CD14-positive monocyte (primary cell): ENCODE measurements around the gene RERE. TPM values are rescaled to one million over a fixed set of nuclear protein-coding genes. Genes with fewer than 3 reads are reported as not detected.
"Not testable (repeated sequence)": the region's sequence is repeated elsewhere in the genome, so short reads cannot be mapped to it uniquely, and the experiment has no call there.

Source experiments
- DNase-seq, 3 donors: peaks; one replicate each; pipeline ENCODE4 v3.0.0-alpha.2; 2011 to 2022
- H2AFZ ChIP-seq: 2 replicates; pipeline ENCODE4 v1.6.0; 2012; ENCODE audit warnings: mild to moderate bottlenecking, low read depth, low read length, inconsistent platforms; ENCODE audit not compliant: insufficient read depth, poor library complexity, severe bottlenecking
- H3K27ac ChIP-seq, 2 donors: 1 replicate in 1 of 2; 2 replicates in 1 of 2; pipeline ENCODE4 v1.5.1; 2012 to 2013; ENCODE audit warnings: low read length in 2 of 2, control low read depth in 1 of 2, inconsistent platforms in 1 of 2, low read depth in 1 of 2, mild to moderate bottlenecking in 1 of 2
- H3K27me3 ChIP-seq, 2 donors: one replicate each; pipeline versions ENCODE4 v1.6.0 to v1.6.1; 2011 to 2013; ENCODE audit warnings: low read length in 2 of 2; ENCODE audit not compliant: control insufficient read depth in 2 of 2, insufficient read depth in 2 of 2
- H3K36me3 ChIP-seq, 2 donors: replicated peaks in 1 of 2; 1 replicate in 1 of 2; 2 replicates in 1 of 2; pipeline versions ENCODE4 v1.5.1 to v1.6.1; 2012 to 2013; ENCODE audit warnings: low read length in 2 of 2, control low read depth in 1 of 2, inconsistent platforms in 1 of 2, mild to moderate bottlenecking in 1 of 2; ENCODE audit not compliant: insufficient read depth in 2 of 2, control insufficient read depth in 1 of 2
- H3K4me1 ChIP-seq, 2 donors: 1 replicate in 1 of 2; 2 replicates in 1 of 2; pipeline versions ENCODE4 v1.5.1 to v1.6.1; 2012 to 2013; ENCODE audit warnings: low read length in 2 of 2, control low read depth in 1 of 2, inconsistent platforms in 1 of 2, mild to moderate bottlenecking in 1 of 2, moderate library complexity in 1 of 2; ENCODE audit not compliant: insufficient read depth in 2 of 2, control insufficient read depth in 1 of 2
- H3K4me2 ChIP-seq: replicated peaks from 2 replicates; pipeline ENCODE3; 2012; ENCODE audit warnings: low read length, moderate library complexity, mild to moderate bottlenecking; ENCODE audit not compliant: poor library complexity, severe bottlenecking; ENCODE audit errors: extremely low read depth
- H3K4me3 ChIP-seq, 3 experiments: fragments of 200-600 bp in 1 of 3; sonication (generic) in 1 of 3; replicated peaks in 1 of 3; 1 replicate in 2 of 3; 2 replicates in 1 of 3; pipeline ENCODE4 v1.5.1; 2011 to 2013; ENCODE audit warnings: low read length in 3 of 3, mild to moderate bottlenecking in 3 of 3, control low read depth in 2 of 3, low read depth in 2 of 3, inconsistent platforms in 1 of 3, moderate library complexity in 1 of 3
- H3K79me2 ChIP-seq: 2 replicates; pipeline ENCODE4 v1.6.0; 2012; ENCODE audit warnings: mild to moderate bottlenecking, control low read depth, inconsistent platforms, low read length, moderate library complexity; ENCODE audit not compliant: insufficient read depth
- H3K9ac ChIP-seq: 2 replicates; pipeline ENCODE4 v1.6.0; 2017; ENCODE audit warnings: low read length, mild to moderate bottlenecking; ENCODE audit not compliant: insufficient read depth, poor library complexity, severe bottlenecking
- H3K9me3 ChIP-seq, 2 donors: replicated peaks in 1 of 2; 1 replicate in 1 of 2; 2 replicates in 1 of 2; pipeline versions ENCODE4 v1.5.1 to v1.6.1; 2012 to 2013; ENCODE audit warnings: low read length in 2 of 2, control low read depth in 1 of 2; ENCODE audit not compliant: control insufficient read depth in 1 of 2, insufficient read depth in 1 of 2
- H4K20me1 ChIP-seq: 2 replicates; pipeline ENCODE4 v1.6.0; 2012; ENCODE audit warnings: mild to moderate bottlenecking, low read length, control low read depth, moderate library complexity; ENCODE audit not compliant: insufficient read depth
- H3K27ac Mint-ChIP-seq, 7 donors: one replicate each; pipeline ENCODE4 v1.8.0; 2020; ENCODE audit warnings: mild to moderate bottlenecking in 7 of 7, mixed read lengths in 7 of 7, moderate library complexity in 6 of 7, inconsistent platforms in 2 of 7
- H3K27me3 Mint-ChIP-seq, 3 donors: one replicate each; pipeline ENCODE4 v1.8.0; 2021 to 2022; ENCODE audit warnings: low read depth in 3 of 3, mild to moderate bottlenecking in 3 of 3, mixed read lengths in 3 of 3, moderate library complexity in 3 of 3, inconsistent platforms in 1 of 3
- H3K36me3 Mint-ChIP-seq, 2 donors: one replicate each; pipeline ENCODE4 v1.8.0; 2020; ENCODE audit warnings: mixed read lengths in 2 of 2, inconsistent platforms in 1 of 2, mild to moderate bottlenecking in 1 of 2
- H3K4me1 Mint-ChIP-seq: one replicate; pipeline ENCODE4 v1.8.0; 2020; ENCODE audit warnings: mild to moderate bottlenecking, mixed read lengths
- H3K4me3 Mint-ChIP-seq, 2 donors: one replicate each; pipeline ENCODE4 v1.8.0; 2020; ENCODE audit warnings: mild to moderate bottlenecking in 2 of 2, mixed read lengths in 2 of 2, moderate library complexity in 1 of 2
- H3K9me3 Mint-ChIP-seq, 7 donors: one replicate each; pipeline ENCODE4 v1.8.0; 2020 to 2022; ENCODE audit warnings: mixed read lengths in 7 of 7, mild to moderate bottlenecking in 6 of 7, moderate library complexity in 6 of 7, inconsistent platforms in 2 of 7
- WGBS: methylation state at CpG from one replicate; pipeline ENCODE4 v1.1.5; 2013; ENCODE audit warnings: missing lambda C conversion rate; ENCODE audit not compliant: insufficient coverage; 5-methylcytosine and 5-hydroxymethylcytosine counted together
- intact Hi-C, 2 donors: fragments of 100-400 bp; cut with micrococcal nuclease; formaldehyde crosslinking; loops; one replicate each; pipeline versions ENCODE4 v1.15.0 to v1.15.1; 2023
- polyA plus RNA-seq, 3 donors: library from polyadenylated mRNA; depleted of rRNA in 1 of 3; unstranded in 2 of 3; stranded (reverse) in 1 of 3; fragments of 300-500 nt in 2 of 3; fragments of >200 nt in 1 of 3; fragmentation: Illumina TruSeq in 2 of 3; gene quantifications; 1 replicate in 2 of 3; 2 replicates in 1 of 3; pipeline ENCODE4 v1.2.3, GENCODE V29; 2012 to 2021

The RERE gene
- polyA plus RNA-seq, 3 donors: 1.2 to 19.4 (median 3.8) TPM

GRCh38 chr1:8619917-8620502 is 197.4 kb downstream of the RERE start:
- intact Hi-C loops, H3K27ac Mint-ChIP-seq, H3K36me3 Mint-ChIP-seq: not testable (repeated sequence)

GRCh38 chr1:8619419-8619818 is 198.0 kb downstream of the RERE start:
- H3K4me3 Mint-ChIP-seq, H3K4me2 ChIP-seq, H3K9ac ChIP-seq, H4K20me1 ChIP-seq, H3K9me3 Mint-ChIP-seq, intact Hi-C loops, DNase-seq, H3K27ac Mint-ChIP-seq, H3K4me3 ChIP-seq, H3K36me3 ChIP-seq, H2AFZ ChIP-seq, H3K27me3 Mint-ChIP-seq, H3K79me2 ChIP-seq, H3K27ac ChIP-seq, H3K36me3 Mint-ChIP-seq, H3K27me3 ChIP-seq, H3K9me3 ChIP-seq: not testable (repeated sequence)
- WGBS: no CpG with 5 or more reads among the region's 2 CpGs
- H3K4me1 Mint-ChIP-seq: peaks cover 32% of the 10 kb centered on the region
- peaks cover 25 to 36% of the 10 kb centered on the region in 2 donors for H3K4me1 ChIP-seq

More at GRCh38 chr1:8619917-8620502, 197.4 kb downstream of the RERE start:
- WGBS: 86% methylated on average over 2 of the region's 2 CpGs
- H4K20me1 ChIP-seq, H3K79me2 ChIP-seq, H3K4me3 ChIP-seq, H3K4me3 Mint-ChIP-seq, DNase-seq, H3K9me3 Mint-ChIP-seq, H3K27me3 Mint-ChIP-seq, H3K4me2 ChIP-seq, H2AFZ ChIP-seq, H3K9ac ChIP-seq, H3K36me3 ChIP-seq, H3K27me3 ChIP-seq, H3K9me3 ChIP-seq, H3K27ac ChIP-seq: not testable (repeated sequence)
- H3K4me1 Mint-ChIP-seq: peaks cover 34% of the 10 kb centered on the region
- H3K4me1 ChIP-seq: peaks cover 26 to 39% of the 10 kb centered on the region in 2 donors

GRCh38 chr1:8616791-8617190 is 200.6 kb downstream of the RERE start:
- H3K79me2 ChIP-seq, H3K4me3 Mint-ChIP-seq, H3K4me3 ChIP-seq, H3K27me3 Mint-ChIP-seq, DNase-seq, H3K9ac ChIP-seq, H3K9me3 Mint-ChIP-seq, H3K4me1 Mint-ChIP-seq, intact Hi-C loops, H3K27me3 ChIP-seq, H3K9me3 ChIP-seq, H4K20me1 ChIP-seq, H3K36me3 ChIP-seq, H3K27ac Mint-ChIP-seq, H3K4me2 ChIP-seq, H3K27ac ChIP-seq, H2AFZ ChIP-seq: not testable (repeated sequence)
- WGBS: 100% methylated on average over 1 of the region's 8 CpGs
- peaks cover 8 to 10% of the 10 kb centered on the region in 2 donors for H3K4me1 ChIP-seq
- peaks cover 4 to 11% of the 10 kb centered on the region in 2 donors for H3K36me3 Mint-ChIP-seq

- H3K36me3 ChIP-seq, H3K4me3 ChIP-seq, H3K4me1 Mint-ChIP-seq, H3K4me3 Mint-ChIP-seq, H4K20me1 ChIP-seq, H3K27ac ChIP-seq, H3K27me3 Mint-ChIP-seq, DNase-seq, intact Hi-C loops, H3K4me1 ChIP-seq, H3K27me3 ChIP-seq, H3K9me3 Mint-ChIP-seq, H3K79me2 ChIP-seq, H3K9me3 ChIP-seq, H3K4me2 ChIP-seq, H3K9ac ChIP-seq, H2AFZ ChIP-seq, H3K27ac Mint-ChIP-seq: not testable (repeated sequence)
- 71% methylated on average over 1 of the region's 3 CpGs for WGBS
- peaks cover 5 to 11% of the 10 kb centered on the region in 2 donors for H3K36me3 Mint-ChIP-seq
Observed at GRCh38 chr1:8611634-8612515, 205.6 kb downstream of the RERE start.
